ENCODE measurements around the gene STRAP.

- TF ChIP-seq ZBTB7A (IDR thresholded peaks at IDR 0.05; ENCODE audit: low read depth) (no peak), EP300 (IDR thresholded peaks at IDR 0.05; ENCODE audit: borderline replicate concordance) (no peak), REST (IDR thresholded peaks at IDR 0.05; ENCODE audit: low read depth) (no peak), TAF1 (IDR thresholded peaks at IDR 0.05; ENCODE audit: low read depth) (no peak), FOXM1 (IDR thresholded peaks at IDR 0.05; ENCODE audit: borderline replicate concordance, low read depth) (no peak), NFIC (IDR thresholded peaks at IDR 0.05) (no peak), RAD21 (IDR thresholded peaks at IDR 0.05; ENCODE audit: low read depth) (no peak), TEAD4 (IDR thresholded peaks at IDR 0.05) (no peak), CREB1 (IDR thresholded peaks at IDR 0.05; ENCODE audit: low read depth) (no peak), CEBPB (IDR thresholded peaks at IDR 0.05) (no peak)
Measured at GRCh38 chr12:15942475-15942874, 60.3 kb downstream of the STRAP start.
